DMS 273 (cell line): ENCODE results near the gene XYLT1.
"Not testable (repeated sequence)": the region's sequence is repeated elsewhere in the genome, so short reads cannot be mapped to it uniquely, and the experiment has no call there.

ENCODE experiments used
- DNase-seq: peaks from one replicate; lab custom pipeline; 2025; ENCODE audit not compliant: unreplicated experiment; lab: John Stamatoyannopoulos, UW

XYLT1 gene

DNA sequence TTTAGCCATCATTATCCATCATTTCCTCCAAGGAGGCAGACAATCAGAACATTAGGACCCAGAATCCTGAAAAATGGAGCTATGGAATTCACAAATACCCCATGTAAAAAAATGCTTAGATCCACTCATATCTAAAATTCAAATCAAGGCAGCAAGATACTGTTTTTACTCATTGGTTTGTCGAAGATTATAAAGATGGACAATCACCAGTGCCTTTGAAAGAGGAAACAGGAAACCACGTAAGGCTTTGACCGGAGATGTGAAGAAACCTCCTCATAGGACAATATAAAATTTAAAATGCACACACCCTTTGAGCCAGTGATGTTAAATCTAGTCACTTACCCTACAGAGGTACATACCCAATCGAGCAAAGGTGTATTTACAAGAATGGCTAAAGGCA lies 130.0 kb downstream of the XYLT1 start:
- no peak for DNase-seq

GRCh38 chr16:17339764-17340541 lies 130.8 kb downstream of the XYLT1 start:
- peak; percentile 28 for DNase-seq

GRCh38 chr16:17338244-17338643 lies 132.5 kb downstream of the XYLT1 start:
- DNase-seq: no peak

DNA sequence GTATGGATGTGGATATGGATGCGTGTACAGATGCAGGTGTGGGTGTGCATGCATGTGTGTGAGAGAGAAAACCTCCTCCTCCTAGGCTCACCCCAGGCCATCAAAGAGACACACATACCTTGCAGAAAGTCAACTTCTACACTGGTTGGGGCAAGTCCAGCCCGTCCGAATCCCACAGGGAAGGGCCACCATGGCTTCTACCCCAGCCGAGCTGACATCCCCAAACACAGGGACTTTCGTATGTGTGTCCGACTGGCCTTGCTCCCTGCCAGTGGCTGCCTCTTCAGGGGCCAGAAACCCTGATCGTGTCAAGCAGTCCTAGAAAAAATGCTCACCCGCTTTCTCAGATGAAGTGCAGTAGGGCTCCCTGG lies 134.2 kb downstream of the XYLT1 start:
- no peak for DNase-seq

DNA sequence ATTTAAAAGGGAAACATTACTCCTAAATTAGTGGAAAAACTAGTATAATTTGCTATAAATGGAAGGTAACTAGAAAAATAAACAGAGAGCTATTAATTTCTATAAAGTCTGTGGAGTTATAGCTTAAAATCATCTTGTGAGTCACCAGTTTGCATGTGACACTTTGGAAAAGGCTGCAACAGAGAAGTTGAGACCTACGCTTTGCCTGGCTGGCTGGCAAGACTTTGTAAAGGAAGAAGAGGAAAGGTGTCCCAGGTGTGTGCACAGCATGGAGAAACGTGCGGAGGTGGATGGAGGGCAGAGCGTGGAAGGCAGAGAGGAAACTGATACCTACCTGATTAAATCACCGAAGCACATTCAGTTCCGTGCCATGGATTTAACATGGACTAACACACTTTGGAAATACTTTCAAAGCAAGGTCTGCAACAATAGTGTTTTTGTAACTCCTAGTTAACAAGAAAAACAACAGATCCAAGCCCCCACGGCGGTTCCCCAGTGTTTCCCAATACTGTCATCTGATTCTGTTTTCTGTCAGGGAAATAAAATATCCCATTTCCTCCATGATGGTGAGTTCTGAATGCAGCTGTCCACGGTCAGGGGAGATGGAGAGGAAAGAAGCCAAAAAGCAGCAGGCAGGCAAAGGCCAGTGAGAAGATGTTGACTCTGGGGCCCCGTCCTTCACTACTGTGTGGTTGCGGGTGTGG lies 134.8 kb downstream of the XYLT1 start:
- no peak for DNase-seq

GRCh38 chr16:17335406-17335805 lies 135.4 kb downstream of the XYLT1 start:
- DNase-seq: not testable (repeated sequence)

- DNase-seq: no peak
Measured at GRCh38 chr16:17334096-17334495, 136.7 kb downstream of the XYLT1 start.

- peak; percentile 52 for DNase-seq
Measured at GRCh38 chr16:17333229-17333628, 137.5 kb downstream of the XYLT1 start.

DNA sequence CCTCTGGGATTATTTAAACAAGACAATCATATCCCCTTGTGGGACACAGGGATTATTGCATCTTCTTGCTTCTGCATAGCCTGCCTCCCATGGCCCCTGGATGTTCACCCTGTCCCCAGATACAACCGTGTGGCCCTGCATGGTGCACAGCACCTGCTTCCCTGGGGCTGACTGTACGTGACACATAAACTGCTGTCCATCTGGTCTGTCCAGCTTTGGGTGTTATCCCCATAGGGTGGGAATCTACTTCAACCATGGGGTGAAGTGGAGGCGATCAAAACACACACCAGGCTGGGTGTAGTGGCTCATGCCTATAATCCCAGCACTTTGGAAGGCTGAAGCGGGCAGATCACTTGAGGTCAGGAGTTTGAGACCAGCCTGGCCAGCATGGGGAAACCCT lies 138.8 kb downstream of the XYLT1 start:
- peak; percentile 36 for DNase-seq

DNA sequence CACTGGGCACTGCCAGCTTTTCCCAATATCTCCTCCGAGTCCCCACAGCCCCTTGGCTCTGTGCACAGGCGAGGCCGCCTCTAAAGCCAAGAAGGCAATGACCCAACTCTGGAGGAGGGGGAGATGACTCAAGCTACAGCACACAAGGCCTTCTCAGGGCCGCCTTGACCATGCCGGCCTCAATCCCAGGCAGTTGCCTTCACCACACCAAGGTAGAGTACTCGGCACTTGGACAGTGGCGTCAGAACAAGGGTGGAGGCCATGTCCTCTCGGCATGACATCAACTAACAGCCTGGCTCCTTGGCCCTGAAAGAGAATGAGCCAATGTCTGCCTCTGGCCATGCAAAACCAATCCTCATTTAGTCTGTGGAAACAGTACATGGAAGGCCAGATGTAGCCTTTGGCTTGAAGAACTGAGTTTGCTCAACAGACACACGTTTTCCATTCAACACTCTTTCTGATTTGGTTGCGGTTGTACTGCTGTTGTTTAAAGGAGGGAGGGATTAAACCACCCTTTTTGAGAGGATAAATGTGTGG lies 139.6 kb downstream of the XYLT1 start:
- peak; percentile 56 for DNase-seq

GRCh38 chr16:17330044-17330443 lies 140.7 kb downstream of the XYLT1 start:
- DNase-seq: peak; percentile 52

GRCh38 chr16:17329391-17329790 lies 141.4 kb downstream of the XYLT1 start:
- DNase-seq: peak; percentile 60

DNA sequence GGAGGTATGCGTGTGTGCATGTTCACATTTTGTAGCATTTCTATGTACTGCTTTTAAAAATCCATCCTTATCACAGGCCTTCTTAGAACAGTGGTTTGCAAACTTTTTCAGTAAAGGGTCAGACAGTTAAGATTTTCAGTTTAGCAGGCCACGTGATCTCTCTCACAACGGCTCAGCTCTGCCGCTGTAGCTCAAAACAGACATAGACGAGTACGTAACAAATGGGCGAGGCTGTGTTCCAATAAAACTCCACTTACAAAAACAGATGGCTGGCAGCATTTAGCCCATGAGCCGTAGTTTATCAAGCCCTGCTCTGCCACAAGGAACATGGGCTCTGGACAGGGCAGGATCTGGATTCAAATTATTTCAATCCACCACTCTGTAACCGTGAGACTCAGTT lies 141.8 kb downstream of the XYLT1 start:
- DNase-seq: peak; percentile 94

DNA sequence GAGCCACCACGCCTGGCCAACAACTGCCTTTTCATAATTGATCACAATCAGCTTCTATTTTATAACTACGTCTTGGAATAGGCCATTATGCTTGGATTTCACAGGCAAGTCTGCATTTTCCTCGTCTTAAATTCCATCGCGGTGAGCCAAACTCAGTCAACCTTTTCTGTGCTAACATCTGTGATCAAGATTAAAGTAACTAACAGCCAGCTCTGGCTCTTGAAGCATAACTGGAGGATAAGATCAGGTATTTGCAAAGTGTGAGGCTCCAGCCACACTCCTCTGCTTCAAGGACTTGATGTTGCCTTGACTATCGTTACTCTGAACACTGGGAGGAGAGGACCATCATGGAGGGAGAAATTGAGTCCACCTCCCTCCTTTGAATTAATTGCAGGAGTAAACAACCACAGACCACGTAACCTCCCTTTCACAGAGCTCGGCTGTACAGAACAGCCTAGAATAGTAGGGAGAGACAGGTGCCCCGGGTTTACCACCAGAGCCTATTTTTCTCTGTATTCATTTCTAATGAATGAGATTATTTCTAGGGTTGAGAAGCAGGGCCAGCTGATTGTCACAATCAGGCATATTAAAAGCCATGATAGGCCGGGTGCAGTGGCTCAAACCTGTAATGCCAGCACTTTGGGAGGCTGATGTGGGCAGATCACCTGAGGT lies 143.0 kb downstream of the XYLT1 start:
- no peak for DNase-seq

DNA sequence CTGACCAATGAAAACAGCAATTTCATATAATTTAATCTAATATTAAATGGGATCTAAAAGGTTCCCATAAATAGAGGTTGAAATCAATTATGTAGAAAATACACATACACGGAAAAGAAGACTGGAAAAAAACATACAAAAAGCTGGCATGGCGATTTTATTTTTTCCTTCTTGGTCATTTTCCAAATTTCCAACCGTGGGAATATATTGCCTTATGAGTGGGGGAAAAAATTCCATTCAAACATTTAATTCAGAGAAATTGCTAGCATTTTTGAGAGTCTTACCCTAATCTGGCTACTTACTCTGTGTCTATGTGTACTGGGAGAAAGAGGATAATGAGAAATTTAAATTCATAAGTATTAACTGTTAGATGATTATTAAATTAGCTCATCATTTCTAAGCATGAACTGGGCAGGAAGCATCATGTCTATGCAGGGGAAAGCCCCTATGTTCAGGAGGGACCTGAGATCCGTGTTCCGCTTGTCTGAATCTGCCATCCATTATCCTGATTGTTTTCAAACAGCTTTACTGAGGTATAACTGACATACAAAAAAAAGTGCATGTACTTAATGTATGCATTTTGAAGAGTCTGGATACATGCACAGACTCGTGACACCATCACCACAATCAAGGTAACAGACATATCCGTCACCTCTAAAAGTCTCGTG lies 145.2 kb downstream of the XYLT1 start:
- DNase-seq: no peak

- DNase-seq: no peak
Measured at GRCh38 chr16:17324451-17324850, 146.3 kb downstream of the XYLT1 start.

DNA sequence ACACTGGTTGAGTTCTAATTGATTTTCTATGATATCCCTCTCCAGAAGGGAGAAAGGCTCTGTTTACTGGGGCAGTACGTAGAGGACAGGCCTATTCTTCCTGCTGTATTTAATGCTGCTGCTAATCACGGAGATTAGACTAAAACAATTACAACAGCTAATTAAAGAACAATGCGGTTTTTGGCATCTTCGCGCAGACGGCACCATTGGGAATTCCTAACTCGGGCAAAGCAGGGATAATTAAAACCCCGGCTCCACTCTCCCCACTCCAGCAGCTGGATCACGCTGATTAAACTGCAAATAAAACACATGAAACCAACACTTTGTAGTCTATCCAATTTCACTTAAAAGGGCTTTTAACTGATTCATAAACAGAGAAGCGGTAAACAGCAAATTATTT lies 147.6 kb downstream of the XYLT1 start:
- DNase-seq: peak; percentile 66

DNA sequence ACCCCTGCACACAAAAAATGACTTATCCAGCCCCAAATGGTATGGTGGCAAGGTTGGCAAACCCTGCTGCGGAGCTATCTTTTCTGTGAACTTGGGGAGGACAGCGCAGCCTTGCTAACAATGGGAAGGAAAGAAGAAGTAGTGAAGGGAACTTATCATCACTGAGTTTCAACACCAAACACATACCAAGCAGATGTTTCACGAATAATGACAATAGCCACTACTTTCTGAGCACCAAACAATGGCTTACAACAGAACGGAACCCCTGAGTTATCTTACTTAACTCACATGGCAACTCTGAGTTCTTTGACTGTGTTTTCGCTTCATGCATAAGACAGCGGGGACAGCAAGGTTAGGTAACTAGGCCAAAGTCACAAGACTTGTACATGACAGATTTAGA lies 148.9 kb downstream of the XYLT1 start:
- no peak for DNase-seq

- no peak for DNase-seq
Measured at GRCh38 chr16:17320009-17320408, 150.8 kb downstream of the XYLT1 start.

GRCh38 chr16:17318238-17318637 lies 152.5 kb downstream of the XYLT1 start:
- DNase-seq: peak; percentile 19

- no peak for DNase-seq
Measured at GRCh38 chr16:17316005-17316404, 154.8 kb downstream of the XYLT1 start.
